Astrocyte (in vitro differentiated cells and primary cell): ENCODE results near the gene UVSSA. TPM values are rescaled to one million over a fixed set of nuclear protein-coding genes. Genes with fewer than 3 reads are reported as not detected.

Source experiments
- DNase-seq: peaks from one replicate; pipeline ENCODE4 v3.0.0-alpha.2; 2010; ENCODE audit warnings: low read depth
- FAIRE-seq: peaks from 2 replicates; lab custom pipeline; 2011; peaks lifted over from hg19 to GRCh38; lab: Jason Lieb, UNC
- H2AFZ ChIP-seq: 2 replicates; pipeline ENCODE4 v1.6.0; 2012; ENCODE audit warnings: low read depth, low read length, inconsistent platforms
- H3K27ac ChIP-seq: 2 replicates; pipeline ENCODE4 v1.5.1; 2011; ENCODE audit warnings: low read depth, low read length, inconsistent platforms
- H3K27me3 ChIP-seq: 2 replicates; pipeline ENCODE4 v1.6.0; 2011; ENCODE audit warnings: low read length, inconsistent platforms; ENCODE audit not compliant: insufficient read depth
- H3K36me3 ChIP-seq: 2 replicates; pipeline ENCODE4 v1.5.1; 2011; ENCODE audit warnings: low read length, inconsistent platforms; ENCODE audit not compliant: insufficient read depth
- H3K4me1 ChIP-seq: 2 replicates; pipeline ENCODE4 v1.5.1; 2011; ENCODE audit warnings: low read length, inconsistent platforms; ENCODE audit not compliant: insufficient read depth
- H3K4me2 ChIP-seq: 2 replicates; pipeline ENCODE4 v1.6.0; 2012; ENCODE audit warnings: low read length, inconsistent platforms
- H3K4me3 ChIP-seq: 2 replicates; pipeline ENCODE4 v1.5.1; 2011; ENCODE audit warnings: low read depth, mild to moderate bottlenecking, low read length, inconsistent platforms; ENCODE audit not compliant: insufficient read depth
- H3K79me2 ChIP-seq: 2 replicates; pipeline ENCODE4 v1.6.0; 2012; ENCODE audit warnings: mild to moderate bottlenecking, low read length, inconsistent platforms; ENCODE audit not compliant: insufficient read depth
- H3K9ac ChIP-seq: 2 replicates; pipeline ENCODE4 v1.6.0; 2012; ENCODE audit warnings: mild to moderate bottlenecking, low read length, inconsistent platforms
- H3K9me3 ChIP-seq: 2 replicates; pipeline ENCODE4 v1.5.1; 2012; ENCODE audit warnings: low read depth, mild to moderate bottlenecking, low read length, inconsistent platforms; ENCODE audit not compliant: insufficient read depth
- H4K20me1 ChIP-seq: 2 replicates; pipeline ENCODE4 v1.6.0; 2012; ENCODE audit warnings: low read length, inconsistent platforms; ENCODE audit not compliant: insufficient read depth
- H3K27ac Mint-ChIP-seq: one replicate; pipeline ENCODE4 v1.8.0; 2021; ENCODE audit warnings: mild to moderate bottlenecking, mixed read lengths; ENCODE audit not compliant: unreplicated experiment
- H3K27me3 Mint-ChIP-seq: one replicate; pipeline ENCODE4 v1.8.0; 2021; ENCODE audit warnings: low read depth, mixed read lengths; ENCODE audit not compliant: unreplicated experiment
- H3K36me3 Mint-ChIP-seq: one replicate; pipeline ENCODE4 v1.8.0; 2021; ENCODE audit warnings: low read depth, mixed read lengths; ENCODE audit not compliant: unreplicated experiment
- H3K4me1 Mint-ChIP-seq: one replicate; pipeline ENCODE4 v1.8.0; 2021; ENCODE audit warnings: low read depth, mixed read lengths; ENCODE audit not compliant: unreplicated experiment
- H3K4me3 Mint-ChIP-seq: one replicate; pipeline ENCODE4 v1.8.0; 2021; ENCODE audit warnings: mild to moderate bottlenecking, moderate library complexity, mixed read lengths; ENCODE audit not compliant: unreplicated experiment
- H3K9me3 Mint-ChIP-seq: one replicate; pipeline ENCODE4 v1.8.0; 2021; ENCODE audit warnings: mild to moderate bottlenecking, mixed read lengths; ENCODE audit not compliant: unreplicated experiment
- CTCF ChIP-seq: IDR thresholded peaks from 2 replicates; pipeline ENCODE4 v1.5.1; 2011; ENCODE audit warnings: low read depth, mild to moderate bottlenecking, inconsistent platforms, low read length, moderate library complexity; ENCODE audit not compliant: insufficient read depth
- EZH2 ChIP-seq: IDR thresholded peaks from 2 replicates; pipeline ENCODE4 v1.6.1; 2012; ENCODE audit warnings: mild to moderate bottlenecking, low read length, inconsistent platforms; ENCODE audit not compliant: insufficient read depth
- total RNA-seq: library from RNA; stranded (reverse); gene quantifications from 2 replicates; pipeline ENCODE4 v1.2.1, GENCODE V29; 2021

Gene UVSSA
- total RNA-seq, 1 donor from 2014 or later = 14.8 TPM

GRCh38 chr4:1336088-1336491 is 10.9 kb upstream of the UVSSA start:
- TF ChIP-seq CTCF = no peak
- TF ChIP-seq EZH2 = no peak
- Histone ChIP-seq H3K9me3 (peaks cover 2% of the 10 kb centered on the region), H3K36me3 (peaks cover 38% of the 10 kb centered on the region), H3K4me1 (peaks cover 3% of the 10 kb centered on the region), H3K79me2 (peaks cover 20% of the 10 kb centered on the region), H3K4me2 (no peak overlapping the region), H3K4me3 (no peak overlapping the region), H4K20me1 (peaks cover 39% of the 10 kb centered on the region), H3K27me3 (no peaks in the 10 kb centered on the region), H3K27ac (no peak overlapping the region), H3K9ac (no peak overlapping the region), H2AFZ (no peak overlapping the region)
- H3K36me3 Mint-ChIP-seq = peaks cover 43% of the 10 kb centered on the region
- H3K4me3 Mint-ChIP-seq = no peak overlapping the region
- peaks cover 13% of the 10 kb centered on the region for H3K4me1 Mint-ChIP-seq
- DNase-seq = no peak
- no peak for FAIRE-seq
- peaks cover 6% of the 10 kb centered on the region for H3K9me3 Mint-ChIP-seq
- no peaks in the 10 kb centered on the region for H3K27me3 Mint-ChIP-seq
- H3K27ac Mint-ChIP-seq = no peak overlapping the region

- Histone ChIP-seq H3K27ac (no peak overlapping the region), H3K9ac (no peak overlapping the region), H4K20me1 (peaks cover 37% of the 10 kb centered on the region), H2AFZ (no peak overlapping the region), H3K9me3 (peaks cover 2% of the 10 kb centered on the region), H3K27me3 (no peaks in the 10 kb centered on the region), H3K4me1 (peaks cover 3% of the 10 kb centered on the region), H3K79me2 (peaks cover 12% of the 10 kb centered on the region), H3K36me3 (peaks cover 41% of the 10 kb centered on the region), H3K4me3 (no peak overlapping the region), H3K4me2 (no peak overlapping the region)
- peak overlapping the region; percentile 71 for H3K27ac Mint-ChIP-seq
- FAIRE-seq (no peak), DNase-seq (no peak)
- peaks cover 19% of the 10 kb centered on the region for H3K4me1 Mint-ChIP-seq
- TF ChIP-seq EZH2 (no peak), CTCF (no peak)
- H3K4me3 Mint-ChIP-seq = peak overlapping the region; percentile 3
- H3K9me3 Mint-ChIP-seq = peaks cover 6% of the 10 kb centered on the region
- H3K27me3 Mint-ChIP-seq = no peaks in the 10 kb centered on the region
- H3K36me3 Mint-ChIP-seq = peaks cover 46% of the 10 kb centered on the region
These were observed 9.6 kb upstream of the UVSSA start for GRCh38 chr4:1337376-1337831.

- Mint-ChIP-seq H3K27me3 (no peaks in the 10 kb centered on the region), H3K27ac (peak overlapping the region; percentile 71), H3K4me3 (no peak overlapping the region), H3K36me3 (peaks cover 46% of the 10 kb centered on the region), H3K9me3 (peaks cover 6% of the 10 kb centered on the region), H3K4me1 (peaks cover 19% of the 10 kb centered on the region)
- Histone ChIP-seq H3K36me3 (peaks cover 41% of the 10 kb centered on the region), H3K9ac (no peak overlapping the region), H2AFZ (no peak overlapping the region), H3K27ac (no peak overlapping the region), H3K79me2 (peaks cover 12% of the 10 kb centered on the region), H3K4me3 (no peak overlapping the region), H3K4me2 (no peak overlapping the region), H4K20me1 (peaks cover 35% of the 10 kb centered on the region), H3K4me1 (peaks cover 3% of the 10 kb centered on the region), H3K27me3 (no peaks in the 10 kb centered on the region), H3K9me3 (peaks cover 2% of the 10 kb centered on the region)
- FAIRE-seq (no peak), DNase-seq (no peak)
- TF ChIP-seq CTCF (no peak), EZH2 (no peak)
These were observed 8.9 kb upstream of the UVSSA start for GRCh38 chr4:1337951-1338751.
